NCI-H446 (cell line): ENCODE results near the gene SMIM11.
A peak's percentile ranks its signal among the peaks of the same experiment; 100 is the strongest.
"Not testable (repeated sequence)": the region's sequence is repeated elsewhere in the genome, so short reads cannot be mapped to it uniquely, and the experiment has no call there.

Experiments used
- DNase-seq, 2 experiments: peaks; one replicate each; lab custom pipeline; 2025; lab: John Stamatoyannopoulos, UW

SMIM11 gene

DNA sequence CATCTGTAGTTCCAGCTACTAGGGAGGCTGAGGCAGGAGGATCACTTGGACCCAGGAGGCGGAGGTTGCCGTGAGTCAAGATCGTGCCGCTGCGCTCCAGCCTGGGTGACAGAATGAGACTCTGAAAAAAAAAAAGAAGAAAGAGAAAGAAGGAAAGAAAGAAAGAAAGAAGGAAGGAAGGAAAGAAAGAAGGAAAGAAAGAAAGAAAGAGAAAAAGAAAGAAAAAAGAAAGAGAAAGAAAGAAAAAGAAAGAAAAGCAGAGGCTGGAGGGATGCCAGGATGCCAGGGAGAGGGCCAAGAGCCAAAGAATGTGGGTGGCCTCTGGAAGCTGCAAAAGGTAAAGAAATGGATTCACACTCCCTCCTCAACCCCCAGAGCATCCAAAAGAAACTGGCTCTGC, 19.7 kb upstream of the SMIM11 start:
- DNase-seq: no peak

DNA sequence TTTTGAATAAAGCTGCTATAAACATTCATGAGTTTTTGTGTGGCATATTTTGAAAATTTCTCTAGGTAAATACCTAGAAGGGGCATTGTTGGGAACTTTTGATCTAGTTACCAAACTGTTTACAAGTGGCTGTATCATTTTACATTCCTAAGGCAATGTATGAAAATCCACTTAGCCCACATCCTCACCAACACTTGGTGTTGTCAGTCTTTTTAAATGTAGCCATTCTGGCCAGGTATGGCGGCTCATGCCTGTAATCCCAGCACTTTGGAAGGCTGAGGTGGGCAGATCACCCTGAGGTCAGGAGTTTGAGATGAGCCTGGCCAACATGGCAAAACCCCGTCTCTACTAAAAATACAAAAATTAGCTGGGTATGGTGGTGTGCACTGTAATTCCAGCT, 17.4 kb upstream of the SMIM11 start:
- DNase-seq: no peak

DNA sequence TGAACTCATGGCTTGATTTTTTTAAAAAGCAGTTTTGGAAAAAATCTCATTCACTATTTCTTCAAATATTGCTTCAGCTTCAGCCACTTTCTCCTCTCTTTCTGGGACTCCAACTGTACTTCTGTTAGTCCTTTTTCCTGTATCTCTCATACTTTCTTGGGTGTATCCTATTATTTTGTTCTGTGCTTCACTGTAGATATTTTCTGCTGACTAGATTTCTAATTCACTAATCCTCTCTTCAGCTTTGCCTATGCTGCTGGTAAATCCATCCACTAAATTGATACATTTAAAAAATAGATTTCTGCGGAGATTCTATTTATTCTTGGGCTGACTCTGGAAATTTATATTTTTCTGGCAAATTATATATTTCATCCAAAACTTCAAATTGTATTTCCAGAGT, 16.4 kb upstream of the SMIM11 start:
- DNase-seq: no peak

DNA sequence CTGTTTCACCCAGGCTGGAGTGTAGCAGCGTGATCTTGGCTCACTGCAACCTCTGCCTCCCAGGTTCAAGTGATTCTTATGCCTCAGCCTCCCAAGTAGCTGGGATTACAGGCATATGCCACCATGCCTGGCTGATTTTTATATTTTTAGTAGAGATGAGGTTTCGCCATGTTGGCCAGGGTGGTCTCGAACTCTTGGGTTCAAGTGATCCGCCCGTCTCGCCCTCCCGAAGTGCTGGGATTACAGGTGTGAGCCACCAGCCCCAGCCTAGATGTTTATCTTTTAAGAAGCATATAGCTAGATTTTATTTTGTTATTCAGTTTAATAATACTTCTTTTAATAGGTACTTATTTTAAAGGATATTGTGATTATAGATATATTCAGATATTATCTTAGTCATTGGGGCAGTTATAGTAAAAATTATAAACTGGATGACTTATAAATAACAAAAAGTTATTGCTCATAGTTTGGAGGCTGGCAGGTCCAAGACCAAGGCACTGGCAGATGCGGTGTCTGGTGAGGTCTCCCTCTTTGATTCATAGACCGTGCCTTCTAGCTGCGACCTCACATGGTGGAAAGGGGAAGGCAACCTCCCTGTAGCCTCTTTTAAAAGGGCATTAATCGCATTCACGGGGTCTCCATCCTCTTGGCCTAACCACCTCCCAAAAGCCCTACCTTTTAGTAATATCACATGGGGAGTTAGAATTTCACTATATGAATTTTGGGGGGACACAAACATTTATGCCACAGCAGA, 14.6 kb upstream of the SMIM11 start:
- DNase-seq: peak in 1 of 2 experiments; percentile 13

DNA sequence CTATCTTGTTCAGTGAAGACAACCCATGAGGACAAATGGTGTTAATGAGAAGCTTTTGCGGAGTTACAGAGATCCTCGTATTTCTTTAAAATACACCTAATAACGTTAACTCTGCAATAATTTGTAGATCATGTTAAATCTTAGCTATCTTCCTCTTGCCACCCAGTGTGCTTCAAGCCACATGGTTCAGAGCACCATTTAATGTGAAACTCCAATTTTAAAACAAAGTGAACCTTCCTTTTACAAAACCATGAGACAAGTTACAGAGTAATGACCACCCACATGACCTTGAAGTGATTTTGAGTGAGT, 13.2 kb upstream of the SMIM11 start:
- no peak for DNase-seq

DNA sequence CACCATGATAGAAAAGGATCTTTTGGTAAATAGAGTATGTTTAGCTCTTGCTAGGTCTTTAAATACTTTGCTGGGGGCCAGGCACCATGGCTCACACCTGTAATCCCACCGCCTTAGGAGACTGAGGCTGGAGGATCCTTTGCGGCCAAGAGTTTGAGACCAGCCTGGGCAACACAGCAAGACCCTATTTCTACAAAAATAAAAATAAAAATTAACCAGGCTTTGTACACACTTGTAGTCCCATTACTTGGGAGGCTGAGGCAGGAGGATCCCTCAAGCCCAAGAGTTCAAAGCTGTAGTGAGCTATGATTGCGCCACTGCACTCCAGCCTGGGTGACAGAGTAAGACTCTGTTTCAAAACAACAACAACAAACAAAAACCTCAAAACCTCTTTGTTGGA, 12.6 kb upstream of the SMIM11 start:
- no peak for DNase-seq

DNA sequence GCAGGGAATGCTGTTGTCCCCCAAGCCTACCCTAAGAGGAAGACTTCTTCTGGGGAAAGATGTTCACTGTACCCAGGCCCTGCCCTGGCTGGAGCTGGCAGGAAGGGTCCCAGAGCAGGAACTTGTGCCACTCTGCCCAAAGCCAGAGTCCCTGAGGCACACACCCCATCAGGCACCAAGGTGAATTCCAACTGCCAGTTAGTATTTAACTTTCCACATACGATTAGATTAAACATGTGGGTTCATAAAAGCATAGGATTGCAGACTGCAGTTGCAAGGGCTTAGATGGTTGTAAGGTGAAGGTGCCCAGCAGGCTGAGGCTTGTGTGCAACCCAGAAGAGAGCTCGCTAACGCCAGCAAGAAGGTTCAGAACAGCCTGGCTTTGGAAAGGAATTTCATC, 11.6 kb upstream of the SMIM11 start, which contains the start of gene KCNE2:
TSS of gene KCNE2 (plus strand) at position 274 of the 400 bp plus-strand sequence. CDS start 6,473 bp downstream, outside the sequence.
- no peak for DNase-seq

DNA sequence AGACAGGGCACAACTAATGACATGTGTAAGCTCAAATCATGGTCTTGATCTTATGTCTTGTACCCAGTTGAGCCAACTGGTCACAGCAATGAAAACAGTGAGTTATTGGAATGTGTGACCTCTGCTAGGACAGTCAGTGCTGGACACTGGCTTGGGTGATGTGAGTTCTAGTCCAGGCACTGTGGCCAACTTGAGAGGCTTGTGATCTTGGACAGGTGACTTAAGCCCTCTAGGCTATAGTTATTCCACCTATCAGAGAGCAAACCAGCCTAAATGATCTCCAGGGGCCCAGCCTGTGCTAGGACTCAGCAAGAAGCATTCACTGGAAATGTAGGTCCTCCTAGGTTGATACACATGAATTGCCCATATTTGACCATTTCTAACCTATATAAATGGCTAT, 10.4 kb upstream of the SMIM11 start:
- DNase-seq: no peak

DNA sequence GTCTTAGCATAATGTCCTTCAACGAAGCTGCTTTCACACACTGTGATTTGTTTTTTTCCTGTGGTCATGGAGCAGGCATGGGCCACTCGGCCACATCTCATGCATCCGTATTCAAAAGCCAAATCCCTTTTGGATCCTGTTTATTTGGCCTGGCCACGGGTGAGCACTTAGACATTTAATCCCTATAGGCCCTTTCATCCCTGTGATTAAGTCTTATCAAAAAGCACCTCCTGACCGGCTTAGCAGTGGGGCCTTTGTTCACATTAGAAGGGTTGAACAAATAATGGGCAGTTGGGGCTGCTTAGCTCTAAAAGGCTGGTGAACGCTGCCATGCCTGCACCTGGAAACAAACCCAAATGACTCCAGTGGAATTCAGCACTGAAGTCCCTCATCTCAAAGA, 9.5 kb upstream of the SMIM11 start:
- no peak for DNase-seq

DNA sequence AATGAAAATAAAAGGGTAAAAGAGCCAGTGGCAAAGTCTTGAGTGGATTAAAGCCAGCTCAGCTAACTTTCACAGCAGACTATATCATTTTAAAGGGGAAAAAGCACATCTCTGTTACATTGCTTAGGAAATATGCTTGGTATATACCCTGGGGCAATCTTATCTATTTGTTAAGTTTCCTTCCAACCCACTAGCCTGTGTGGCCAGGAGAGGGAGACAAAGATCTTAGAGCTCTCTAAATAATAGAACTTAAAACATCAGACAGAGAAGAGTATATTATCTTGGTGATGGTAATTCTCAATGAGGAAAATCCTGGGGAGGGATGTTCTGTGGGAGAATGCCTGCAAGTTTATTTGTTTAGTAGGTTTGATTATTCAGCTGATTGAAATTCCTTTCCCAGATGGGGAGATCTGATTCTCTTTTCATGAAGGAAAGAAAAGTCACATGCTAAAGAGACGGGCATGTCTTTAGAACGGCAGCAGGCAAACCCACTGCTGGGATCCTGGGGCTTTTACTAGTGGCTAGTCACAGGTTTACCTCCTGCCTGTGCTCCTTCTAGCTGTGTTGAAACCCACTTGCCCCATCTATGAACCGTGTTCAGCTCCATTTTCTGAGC, 7.9 kb upstream of the SMIM11 start:
- DNase-seq: peak; percentile 61 to 70

DNA sequence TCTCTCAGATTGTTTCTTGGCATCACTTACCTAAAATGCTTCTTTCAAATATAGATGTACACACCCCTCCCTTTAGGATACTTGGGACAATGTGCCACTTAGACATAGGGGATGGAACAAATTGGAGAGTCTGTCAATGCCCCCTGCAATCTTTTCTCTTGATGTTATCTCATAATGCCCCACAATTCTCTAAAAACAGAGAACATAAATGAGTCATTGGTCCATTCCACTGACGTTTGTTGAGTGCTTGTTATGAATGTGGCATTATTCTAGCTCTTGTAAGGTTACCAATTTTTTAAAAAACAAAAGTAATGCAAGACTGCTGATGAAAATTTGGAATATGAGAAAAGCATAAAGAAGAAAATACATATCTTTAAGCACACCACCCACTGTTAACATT, 5.6 kb upstream of the SMIM11 start:
- no peak for DNase-seq

DNA sequence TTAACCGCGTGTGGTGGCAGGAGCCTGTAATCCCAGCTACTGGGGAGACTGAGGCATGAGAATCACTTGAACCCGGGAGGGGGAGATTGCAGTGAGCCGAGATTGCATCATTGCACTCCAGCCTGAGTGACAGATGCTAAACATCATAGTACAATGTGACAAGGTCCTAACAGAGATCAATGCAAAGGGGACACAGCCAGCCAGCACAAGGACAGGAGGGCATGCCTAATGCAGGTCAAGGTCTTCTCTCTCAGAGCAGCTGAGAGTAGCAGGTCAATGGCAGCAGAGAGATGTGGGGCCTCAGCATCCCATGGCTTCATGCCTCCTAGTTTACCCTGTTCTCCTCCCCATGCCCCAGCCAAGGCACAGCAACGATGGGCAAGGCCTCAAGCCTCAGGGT, 3.0 kb upstream of the SMIM11 start:
- no peak for DNase-seq

DNA sequence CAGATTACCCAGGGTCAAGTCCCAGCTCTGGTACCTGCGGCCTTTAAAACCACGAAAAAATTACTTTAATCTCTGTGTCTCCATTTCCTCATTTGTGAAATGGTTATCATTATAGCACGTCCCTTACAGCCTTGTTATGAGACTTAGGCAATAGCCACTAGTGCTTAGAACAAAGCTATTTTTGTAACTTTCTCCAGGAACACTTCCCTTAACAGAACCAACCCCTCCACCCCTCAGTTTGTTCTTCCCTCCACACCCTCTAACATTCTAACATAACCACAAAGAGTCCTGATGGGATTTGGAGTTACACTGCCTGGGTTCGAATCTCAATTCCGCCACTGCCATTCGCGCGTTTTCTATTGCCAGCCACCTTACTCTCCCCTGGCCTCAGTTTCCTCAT, 845 bp upstream of the SMIM11 start:
- DNase-seq: not testable (repeated sequence)

DNA sequence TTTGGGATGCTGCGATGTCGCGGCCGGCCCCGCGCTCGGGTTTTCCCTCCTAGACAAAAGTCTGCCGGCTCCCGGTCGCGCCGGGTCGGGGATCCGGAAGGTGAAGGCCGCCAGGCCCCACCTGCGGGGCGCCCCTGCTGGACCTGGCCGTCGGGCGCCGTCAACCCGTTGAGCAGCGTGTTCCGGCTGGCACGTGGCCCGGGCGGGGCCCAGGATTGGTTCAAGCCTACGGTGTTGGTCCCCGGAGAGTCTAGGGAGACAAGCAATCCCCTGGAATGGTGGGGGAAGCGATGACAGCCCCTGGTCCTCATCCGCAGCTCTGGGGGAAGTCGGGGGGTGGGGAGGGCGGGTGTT, 289 bp downstream of the SMIM11 start:
- not testable (repeated sequence) for DNase-seq

DNA sequence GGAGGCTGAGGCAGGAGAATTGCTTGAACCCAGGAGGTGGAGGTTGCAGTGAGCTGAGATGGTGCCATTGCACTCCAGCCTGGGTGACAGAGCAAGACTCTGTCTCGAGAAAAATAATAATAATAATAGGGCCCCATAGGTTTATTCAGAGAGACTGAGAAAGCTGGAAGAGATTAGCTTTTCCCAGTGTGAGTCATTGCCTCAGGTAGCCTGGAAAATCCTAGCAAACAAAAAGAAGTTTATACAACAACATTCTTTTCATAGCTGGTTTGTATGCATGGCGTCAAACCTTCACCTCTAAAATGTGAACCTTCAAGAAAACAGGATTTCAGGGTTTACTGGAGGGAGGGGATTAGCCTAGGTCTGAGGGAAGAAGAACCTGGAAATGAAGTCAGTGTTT, 7.8 kb downstream of the SMIM11 start:
- not testable (repeated sequence) for DNase-seq

DNA sequence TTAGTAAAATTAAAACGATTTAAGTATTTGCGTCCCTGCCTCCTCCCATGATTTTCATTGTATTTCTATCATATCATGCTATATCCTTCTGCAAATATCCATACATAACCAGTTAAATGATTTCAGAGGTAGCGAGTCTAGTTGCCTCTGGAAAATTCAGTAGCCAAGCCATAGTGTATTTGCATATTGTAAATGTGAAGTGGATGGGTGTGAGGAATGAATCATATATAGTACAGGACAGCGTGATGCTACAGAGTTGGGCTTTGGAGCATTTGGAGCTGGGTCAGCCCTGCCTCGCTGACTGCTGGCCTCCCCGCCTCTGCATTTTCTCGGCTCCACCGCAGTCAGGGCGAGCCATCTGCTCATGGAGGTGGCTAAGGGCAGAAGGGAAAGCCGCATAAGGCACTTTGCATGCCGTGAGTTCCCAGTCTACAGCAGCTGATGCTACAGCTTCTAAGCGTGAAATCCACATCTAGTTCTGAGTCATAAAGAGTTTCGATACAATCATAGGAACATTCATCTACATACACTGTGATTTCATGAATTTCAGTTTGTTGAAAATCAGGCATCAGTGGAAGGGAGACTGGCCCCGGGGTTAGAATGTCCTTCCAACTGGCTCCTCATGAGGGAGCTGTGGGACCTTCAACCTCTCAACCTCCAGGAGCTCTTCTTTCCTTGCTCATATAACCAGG, 8.6 kb downstream of the SMIM11 start:
- DNase-seq: not testable (repeated sequence)

DNA sequence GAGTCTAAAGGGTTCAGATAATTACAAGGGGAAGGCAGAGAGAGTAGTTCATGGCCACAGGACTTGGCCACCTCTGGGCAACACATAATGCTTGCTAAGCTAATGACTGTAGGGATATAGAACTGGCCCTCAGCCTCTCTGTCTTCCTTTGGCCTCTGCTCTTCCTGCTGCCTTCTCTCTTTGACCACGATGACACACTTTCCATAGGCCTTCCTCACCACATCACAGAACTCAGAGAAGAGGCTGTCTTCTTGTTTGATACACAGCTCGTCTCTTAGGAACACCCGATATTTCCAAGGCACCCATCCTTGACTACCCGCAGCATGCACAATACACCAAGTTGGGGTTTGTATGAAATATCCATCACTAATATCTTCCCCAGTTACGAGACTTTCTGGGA, 25.2 kb downstream of the SMIM11 start:
- DNase-seq: not testable (repeated sequence)

DNA sequence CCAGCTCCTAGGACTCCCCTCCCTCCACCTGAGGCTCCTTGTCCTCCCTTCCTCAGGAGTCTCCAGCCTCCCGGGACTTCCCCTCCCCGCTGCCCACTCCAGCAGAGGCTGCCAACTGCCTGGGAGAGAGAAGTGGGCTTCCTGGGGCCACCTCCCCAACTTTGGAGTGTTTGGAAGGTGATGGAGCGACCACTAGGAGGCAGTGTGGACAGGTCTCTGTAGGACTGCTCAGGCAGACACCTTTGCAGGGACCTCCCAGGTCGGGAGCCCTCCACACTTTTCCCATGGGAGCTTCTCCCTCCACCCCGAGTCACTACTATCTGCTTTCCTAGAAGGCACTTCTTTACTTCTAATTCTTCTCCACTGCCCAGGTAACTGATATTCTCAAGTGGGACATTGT, 29.4 kb downstream of the SMIM11 start:
- not testable (repeated sequence) for DNase-seq

DNA sequence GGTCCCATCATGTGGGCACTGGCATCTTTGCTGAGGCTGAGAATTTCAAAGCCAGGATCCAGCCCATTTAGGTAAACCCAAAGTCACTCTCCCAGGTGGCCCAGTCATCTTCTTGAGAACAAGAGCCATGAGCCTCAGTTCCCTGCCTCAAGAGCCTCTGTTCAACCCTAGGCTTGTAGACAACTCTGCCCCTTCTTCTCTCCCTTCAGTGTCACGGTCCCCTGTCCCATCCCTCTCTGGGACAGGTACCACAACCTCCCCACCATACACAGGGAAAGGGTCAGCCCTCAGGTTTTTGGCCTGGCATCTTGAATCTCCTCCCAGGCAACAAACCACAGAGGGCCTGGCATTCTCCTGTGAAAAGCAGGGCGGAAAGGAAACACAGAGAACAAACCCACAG, 30.4 kb downstream of the SMIM11 start:
- not testable (repeated sequence) for DNase-seq

DNA sequence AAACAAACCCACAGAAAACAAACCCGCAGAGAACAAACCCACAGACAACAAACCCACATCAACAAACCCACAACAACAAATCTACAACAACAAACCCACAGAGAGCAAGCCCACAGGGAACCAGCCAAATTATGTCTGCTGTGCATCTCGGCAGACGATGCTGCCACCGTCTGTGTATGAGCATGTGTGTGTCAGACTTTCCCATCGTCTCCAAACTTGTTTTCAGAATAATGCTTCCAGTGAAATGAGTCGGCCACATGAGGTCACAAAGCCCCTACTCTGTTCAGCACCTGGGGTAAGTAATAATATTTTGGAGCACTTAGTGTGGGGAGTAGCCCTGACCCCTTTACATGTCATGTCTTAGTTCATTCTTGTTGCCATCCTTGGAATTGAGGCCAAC, 30.8 kb downstream of the SMIM11 start:
- not testable (repeated sequence) for DNase-seq

DNA sequence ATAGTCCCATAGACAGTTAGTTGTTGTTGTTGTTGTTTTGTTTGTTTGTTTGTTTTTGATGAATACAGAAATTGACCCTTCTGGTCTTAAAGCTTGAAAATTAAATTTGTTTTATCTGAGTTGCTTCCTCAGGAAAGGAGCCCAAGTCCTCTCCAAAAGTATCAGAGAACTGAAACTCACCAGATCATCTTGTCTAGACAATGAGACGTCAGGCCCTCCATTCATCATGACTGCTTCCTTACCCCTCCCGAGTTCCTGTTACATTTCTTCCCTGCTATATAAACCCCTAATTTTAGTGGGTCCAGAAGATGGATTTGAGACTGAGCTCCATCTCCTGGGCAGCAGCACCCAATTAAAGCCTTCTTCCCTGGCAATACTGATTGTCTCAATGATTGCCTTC, 31.4 kb downstream of the SMIM11 start:
- not testable (repeated sequence) for DNase-seq

DNA sequence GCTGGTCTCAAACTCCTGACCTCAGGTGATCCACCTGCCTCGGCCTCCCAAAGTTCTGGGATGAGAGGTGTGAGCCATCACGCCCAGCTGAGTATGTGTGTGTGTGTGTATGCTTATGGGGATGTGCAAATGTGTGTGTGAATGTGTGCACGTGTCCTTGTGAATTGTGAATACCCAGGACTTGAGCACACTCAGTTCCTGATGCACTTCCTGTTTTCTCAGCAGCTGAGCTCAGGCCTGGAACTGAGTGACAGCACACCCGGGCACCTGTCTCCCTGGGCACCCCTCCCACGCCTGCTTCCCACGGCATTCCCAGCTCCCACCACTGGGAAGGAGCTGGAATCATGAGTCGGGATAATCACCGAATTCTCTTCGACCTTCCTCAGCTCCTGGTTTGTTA, 32.0 kb downstream of the SMIM11 start:
- not testable (repeated sequence) for DNase-seq

DNA sequence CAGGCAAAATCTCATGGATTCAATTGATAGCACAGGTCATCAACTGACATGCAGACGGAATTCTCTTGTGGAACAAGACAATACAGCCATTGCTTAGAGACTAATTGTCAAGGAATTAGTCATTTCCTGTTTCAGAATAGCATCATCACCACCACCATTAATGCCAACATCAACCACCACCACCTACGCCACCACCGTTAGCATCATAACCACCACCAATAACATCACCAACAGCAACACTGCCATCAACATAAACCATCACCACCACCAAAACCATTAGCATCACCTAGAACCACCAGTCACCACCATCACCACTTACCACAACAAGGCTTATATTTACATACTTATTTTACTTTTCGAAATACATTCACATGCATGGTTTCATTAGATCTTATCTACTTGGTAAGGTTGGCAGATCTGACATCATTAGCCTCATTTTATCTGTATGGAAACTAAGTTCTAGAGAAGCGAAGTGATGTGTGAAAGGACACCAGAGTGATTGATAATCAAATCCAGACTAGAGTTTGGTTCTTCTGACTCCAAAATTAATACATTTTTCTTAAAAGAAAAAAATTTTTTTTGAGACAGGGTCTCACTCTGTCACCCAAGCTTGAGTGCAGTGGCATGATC, 42.3 kb downstream of the SMIM11 start:
- not testable (repeated sequence) for DNase-seq
